Posterior vena cava (tissue), 2 donors: ENCODE results near the gene GPD1. TPM values are rescaled to one million over a fixed set of nuclear protein-coding genes. Genes with fewer than 3 reads are reported as not detected.
"Not testable (repeated sequence)": the region's sequence is repeated elsewhere in the genome, so short reads cannot be mapped to it uniquely, and the experiment has no call there.

Source experiments
- DNase-seq: peaks from one replicate; pipeline ENCODE4 v3.0.0-alpha.2; 2020; ENCODE audit warnings: low spot score
- intact Hi-C, 2 donors: fragments of 100-400 bp; cut with DNase I; formaldehyde crosslinking; loops; one replicate each; pipeline versions ENCODE4 v1.14.1 to v1.14.2; 2022 to 2023
- total RNA-seq, 2 donors: library from RNA; stranded (reverse); fragmentation: NEBNext Ultra II Directional; extraction: Animal tissue kit (Norgen Biotek cat#: 25700); gene quantifications; one replicate each; pipeline ENCODE4 v1.2.1, GENCODE V29; 2021
- donor health status: DM: yes; HTN: yes; CAD: no.
- donor health status: DM: yes; HTN: yes; CAD: no.

GPD1 gene
- total RNA-seq, 2 donors from 2014 or later: 1.5 to 4.5 TPM

DNA sequence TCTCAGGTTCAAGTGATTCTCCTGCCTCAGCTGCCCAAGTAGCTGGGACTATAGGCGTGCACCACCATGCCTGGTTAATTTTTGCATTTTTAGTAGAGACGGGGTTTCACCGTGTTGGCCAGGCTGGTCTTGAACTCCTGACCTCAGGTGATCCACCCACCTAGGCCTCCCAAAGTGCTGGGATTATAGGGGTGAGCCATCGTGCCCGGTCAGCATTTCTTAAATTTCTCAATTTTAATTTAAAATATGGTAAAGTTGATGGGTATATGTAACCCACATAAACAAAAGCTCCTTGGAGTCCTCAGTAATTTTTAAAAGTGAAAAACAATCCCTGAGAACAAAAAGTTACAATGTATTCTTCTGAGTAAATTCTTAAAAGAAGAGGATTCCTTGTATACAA lies 51.1 kb downstream of the GPD1 start:
- intact Hi-C loops, DNase-seq: not testable (repeated sequence)

GRCh38 chr12:50156641-50157040 lies 52.8 kb downstream of the GPD1 start:
- DNase-seq: no peak
- intact Hi-C loops: no loop called here

GRCh38 chr12:50157259-50157658 lies 53.5 kb downstream of the GPD1 start:
- intact Hi-C loops: no loop called here
- no peak for DNase-seq

- intact Hi-C loops: no loop called here
Observed at GRCh38 chr12:50160643-50161042, 56.8 kb downstream of the GPD1 start.

More at GRCh38 chr12:50160643-50161042, 56.8 kb downstream of the GPD1 start:
- DNase-seq: no peak

Other genes with a start within 250 kb of the GPD1 start
- gene FAIM2, start 200.1 kb upstream of the GPD1 start, total RNA-seq: 1 to 10 TPM; 1.8 to 2.5 TPM
- gene AQP2, start 153.3 kb upstream of the GPD1 start, total RNA-seq: under 1 TPM; 0.33 to 0.42 TPM
- not detected for gene AQP5, start 142.1 kb upstream of the GPD1 start, total RNA-seq
- gene AQP6, start 131.1 kb upstream of the GPD1 start, total RNA-seq: under 1 TPM in 1 of 2 donors, not detected in 1; 0.05 TPM
- 10 to 100 TPM in 1 of 2 donors, 1 to 10 TPM in 1; 9.9 to 10.5 TPM for gene RACGAP1, start 78.5 kb upstream of the GPD1 start, total RNA-seq
- 1 to 10 TPM; 2.5 to 4.2 TPM for gene ASIC1, start 46.4 kb upstream of the GPD1 start, total RNA-seq
- 10 to 100 TPM; 27.9 to 33.0 TPM for gene SMARCD1, start 18.7 kb upstream of the GPD1 start, total RNA-seq
- 10 to 100 TPM; 44.7 to 54.3 TPM for gene COX14, start 8.2 kb downstream of the GPD1 start, total RNA-seq
- gene CERS5, start 63.4 kb downstream of the GPD1 start, total RNA-seq: 10 to 100 TPM; 43.3 to 44.0 TPM
- gene LIMA1, start 179.5 kb downstream of the GPD1 start, total RNA-seq: 100 to 1,000 TPM in 1 of 2 donors, 10 to 100 TPM in 1; 80.2 to 103 TPM